ENCODE data around the gene KRT1.

Gene KRT1

GRCh38 chr12:52692254-52692653 is 12.0 kb upstream of the KRT1 start:
- Histone ChIP-seq H3K27me3 (ENCODE audit: insufficient read depth, insufficient read length) (peaks cover 53% of the 10 kb centered on the region), H3K36me3 (ENCODE audit: insufficient read depth, insufficient read length, low read length) (no peaks in the 10 kb centered on the region), H3K4me3 (ENCODE audit: insufficient read length, low read depth) (no peak overlapping the region), H3K4me1 (ENCODE audit: insufficient read depth, insufficient read length) (peaks cover 4% of the 10 kb centered on the region), H3K9me3 (ENCODE audit: insufficient read depth, low read length) (no peaks in the 10 kb centered on the region), H3K9ac (ENCODE audit: insufficient read length, low read depth) (no peak overlapping the region)
- no peak for DNase-seq (ENCODE audit: low read depth, low spot score)
- TF ChIP-seq ZNF274 (IDR thresholded peaks at IDR 0.05; ENCODE audit: low read depth, low read length) (no peak), YY1 (IDR thresholded peaks at IDR 0.05; ENCODE audit: insufficient read depth, insufficient read length) (no peak), SUZ12 (IDR thresholded peaks at IDR 0.05; ENCODE audit: extremely low read depth, insufficient read depth, insufficient read length) (no peak)

DNA sequence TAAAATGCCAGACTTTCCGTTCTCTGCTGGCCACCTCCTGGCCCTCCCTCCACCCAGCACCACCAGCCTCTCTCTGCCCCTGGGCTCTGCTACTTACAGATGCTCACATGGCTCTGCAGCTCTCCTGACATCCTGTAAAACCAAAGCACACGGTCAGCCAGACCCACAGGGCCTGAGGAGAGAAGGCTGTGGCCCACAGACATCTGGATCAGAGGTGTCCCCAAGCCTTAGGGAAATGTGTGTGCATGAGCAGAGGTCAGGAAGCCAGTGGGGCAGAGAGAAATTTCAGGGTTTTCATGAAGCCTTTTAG is 11.6 kb upstream of the KRT1 start:
- peaks cover 53% of the 10 kb centered on the region for H3K27me3 ChIP-seq (ENCODE audit: insufficient read depth, insufficient read length)
- H3K9me3 ChIP-seq (ENCODE audit: insufficient read depth, low read length): no peaks in the 10 kb centered on the region
- H3K4me1 ChIP-seq (ENCODE audit: insufficient read depth, insufficient read length): peaks cover 4% of the 10 kb centered on the region
- no peak overlapping the region for H3K9ac ChIP-seq (ENCODE audit: insufficient read length, low read depth)
- no peak overlapping the region for H3K4me3 ChIP-seq (ENCODE audit: insufficient read length, low read depth)
- H3K36me3 ChIP-seq (ENCODE audit: insufficient read depth, insufficient read length, low read length): no peaks in the 10 kb centered on the region
- no peak for DNase-seq (ENCODE audit: low read depth, low spot score)
- TF ChIP-seq ZNF274 (IDR thresholded peaks at IDR 0.05; ENCODE audit: low read depth, low read length) (no peak), YY1 (IDR thresholded peaks at IDR 0.05; ENCODE audit: insufficient read depth, insufficient read length) (no peak), SUZ12 (IDR thresholded peaks at IDR 0.05; ENCODE audit: extremely low read depth, insufficient read depth, insufficient read length) (no peak)

DNA sequence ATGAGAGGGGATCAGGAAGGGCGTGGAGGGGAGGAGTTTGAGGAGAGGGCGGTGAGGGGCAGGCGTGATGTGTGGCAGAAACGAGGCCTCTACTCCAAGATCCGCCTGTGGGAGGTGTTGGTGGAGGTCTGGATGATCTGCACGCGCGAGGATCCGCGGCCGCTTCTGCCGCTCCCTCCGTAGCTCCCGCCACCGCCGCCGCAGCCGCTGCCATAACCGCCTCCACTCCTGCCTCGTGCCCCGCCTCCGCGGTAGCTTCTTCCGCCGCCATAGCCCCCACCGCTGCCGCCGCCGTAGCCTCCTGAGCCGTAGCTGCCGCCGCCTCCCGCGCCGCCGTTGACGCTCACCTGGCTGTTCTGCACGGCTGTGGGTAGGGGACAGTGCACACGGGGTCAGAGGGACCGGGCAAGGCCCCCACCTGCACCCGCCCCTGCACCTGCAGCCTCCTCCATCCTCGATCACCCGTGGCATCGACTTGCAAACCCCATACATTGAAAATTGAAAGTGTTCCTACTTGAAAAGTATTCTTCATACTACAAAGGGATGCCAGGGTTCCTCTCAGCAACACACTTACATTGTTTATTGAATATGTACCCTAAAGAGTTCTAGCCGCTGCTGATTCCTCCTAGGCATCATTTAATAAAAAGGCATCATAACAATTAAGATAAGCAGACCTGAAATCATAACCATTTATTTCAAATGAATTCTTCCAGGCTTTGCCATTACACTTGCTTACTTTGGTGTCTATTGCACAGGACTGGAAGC is 11.1 kb upstream of the KRT1 start:
- Histone ChIP-seq H3K9me3 (ENCODE audit: insufficient read depth, low read length) (no peaks in the 10 kb centered on the region), H3K4me3 (ENCODE audit: insufficient read length, low read depth) (peak overlapping the region; percentile 36), H3K4me1 (ENCODE audit: insufficient read depth, insufficient read length) (peaks cover 4% of the 10 kb centered on the region), H3K9ac (ENCODE audit: insufficient read length, low read depth) (peak overlapping the region; percentile 65), H3K27me3 (ENCODE audit: insufficient read depth, insufficient read length) (peaks cover 56% of the 10 kb centered on the region), H3K36me3 (ENCODE audit: insufficient read depth, insufficient read length, low read length) (no peaks in the 10 kb centered on the region)
- no peak for DNase-seq (ENCODE audit: low read depth, low spot score)
- TF ChIP-seq SUZ12 (IDR thresholded peaks at IDR 0.05; ENCODE audit: extremely low read depth, insufficient read depth, insufficient read length): no peak
- no peak for TF ChIP-seq YY1 (IDR thresholded peaks at IDR 0.05; ENCODE audit: insufficient read depth, insufficient read length)
- no peak for TF ChIP-seq ZNF274 (IDR thresholded peaks at IDR 0.05; ENCODE audit: low read depth, low read length)

GRCh38 chr12:52690351-52691075 is 10.3 kb upstream of the KRT1 start:
- peak overlapping the region; percentile 65 for H3K9ac ChIP-seq (ENCODE audit: insufficient read length, low read depth)
- H3K4me1 ChIP-seq (ENCODE audit: insufficient read depth, insufficient read length): peaks cover 4% of the 10 kb centered on the region
- H3K36me3 ChIP-seq (ENCODE audit: insufficient read depth, insufficient read length, low read length): no peaks in the 10 kb centered on the region
- DNase-seq (ENCODE audit: low read depth, low spot score): no peak
- peak overlapping the region; percentile 36 for H3K4me3 ChIP-seq (ENCODE audit: insufficient read length, low read depth)
- TF ChIP-seq SUZ12 (IDR thresholded peaks at IDR 0.05; ENCODE audit: extremely low read depth, insufficient read depth, insufficient read length) (peak; percentile 49), YY1 (IDR thresholded peaks at IDR 0.05; ENCODE audit: insufficient read depth, insufficient read length) (no peak)
- no peaks in the 10 kb centered on the region for H3K9me3 ChIP-seq (ENCODE audit: insufficient read depth, low read length)
- peaks cover 58% of the 10 kb centered on the region for H3K27me3 ChIP-seq (ENCODE audit: insufficient read depth, insufficient read length)

DNA sequence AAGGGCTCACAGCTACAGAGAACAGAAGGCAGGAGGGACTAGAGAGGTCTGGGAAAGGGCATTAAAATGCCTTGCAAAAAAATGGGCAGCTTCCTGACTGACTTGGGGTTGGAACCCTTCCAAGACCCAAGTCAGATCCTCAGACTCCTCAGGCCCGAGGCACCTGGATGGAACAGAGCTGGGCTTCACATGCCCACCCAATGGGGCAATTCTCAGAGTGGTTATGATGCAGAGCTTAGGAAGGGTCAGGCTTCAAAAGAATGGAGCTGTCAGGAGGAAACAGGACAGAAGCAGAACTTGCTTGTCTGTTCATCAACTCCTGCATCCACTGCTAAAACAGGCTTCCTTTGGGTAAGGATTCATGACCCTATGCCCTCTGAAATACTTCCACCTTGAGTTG is 9.7 kb upstream of the KRT1 start:
- no peak overlapping the region for H3K9ac ChIP-seq (ENCODE audit: insufficient read length, low read depth)
- H3K27me3 ChIP-seq (ENCODE audit: insufficient read depth, insufficient read length): peaks cover 58% of the 10 kb centered on the region

DNA sequence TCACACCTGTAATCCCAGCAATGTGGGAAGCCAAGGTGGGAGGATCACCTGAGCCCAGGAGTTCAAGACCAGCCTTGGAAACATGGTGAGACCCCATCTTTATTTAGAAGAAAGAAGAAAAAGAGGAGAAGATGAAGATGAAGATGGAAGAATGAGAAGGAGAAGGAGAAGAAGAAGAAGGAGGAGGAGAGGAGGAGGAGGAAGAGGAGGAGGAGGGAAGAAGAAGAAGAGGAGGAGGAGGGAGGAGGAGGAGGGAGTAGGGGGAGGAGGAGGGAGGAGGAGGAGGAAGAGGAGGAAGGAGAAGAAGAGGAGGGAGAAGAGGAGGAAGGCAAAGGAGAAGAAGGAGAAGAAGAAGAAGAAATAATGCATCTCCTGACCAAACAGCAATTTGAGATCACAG is 9.0 kb upstream of the KRT1 start:
- Histone ChIP-seq H3K9ac (ENCODE audit: insufficient read length, low read depth) (no peak overlapping the region), H3K36me3 (ENCODE audit: insufficient read depth, insufficient read length, low read length) (no peaks in the 10 kb centered on the region), H3K4me1 (ENCODE audit: insufficient read depth, insufficient read length) (peaks cover 4% of the 10 kb centered on the region), H3K27me3 (ENCODE audit: insufficient read depth, insufficient read length) (peaks cover 58% of the 10 kb centered on the region), H3K4me3 (ENCODE audit: insufficient read length, low read depth) (no peak overlapping the region), H3K9me3 (ENCODE audit: insufficient read depth, low read length) (no peaks in the 10 kb centered on the region)
- no peak for TF ChIP-seq SUZ12 (IDR thresholded peaks at IDR 0.05; ENCODE audit: extremely low read depth, insufficient read depth, insufficient read length)
- no peak for TF ChIP-seq ZNF274 (IDR thresholded peaks at IDR 0.05; ENCODE audit: low read depth, low read length)
- TF ChIP-seq YY1 (IDR thresholded peaks at IDR 0.05; ENCODE audit: insufficient read depth, insufficient read length): no peak
- DNase-seq (ENCODE audit: low read depth, low spot score): no peak

More for the DNA sequence above, 9.7 kb upstream of the KRT1 start:
- Histone ChIP-seq H3K9me3 (ENCODE audit: insufficient read depth, low read length) (no peaks in the 10 kb centered on the region), H3K36me3 (ENCODE audit: insufficient read depth, insufficient read length, low read length) (no peaks in the 10 kb centered on the region), H3K4me1 (ENCODE audit: insufficient read depth, insufficient read length) (peaks cover 4% of the 10 kb centered on the region), H3K4me3 (ENCODE audit: insufficient read length, low read depth) (no peak overlapping the region)
- TF ChIP-seq YY1 (IDR thresholded peaks at IDR 0.05; ENCODE audit: insufficient read depth, insufficient read length) (no peak), ZNF274 (IDR thresholded peaks at IDR 0.05; ENCODE audit: low read depth, low read length) (no peak), SUZ12 (IDR thresholded peaks at IDR 0.05; ENCODE audit: extremely low read depth, insufficient read depth, insufficient read length) (no peak)
- DNase-seq (ENCODE audit: low read depth, low spot score): no peak

DNA sequence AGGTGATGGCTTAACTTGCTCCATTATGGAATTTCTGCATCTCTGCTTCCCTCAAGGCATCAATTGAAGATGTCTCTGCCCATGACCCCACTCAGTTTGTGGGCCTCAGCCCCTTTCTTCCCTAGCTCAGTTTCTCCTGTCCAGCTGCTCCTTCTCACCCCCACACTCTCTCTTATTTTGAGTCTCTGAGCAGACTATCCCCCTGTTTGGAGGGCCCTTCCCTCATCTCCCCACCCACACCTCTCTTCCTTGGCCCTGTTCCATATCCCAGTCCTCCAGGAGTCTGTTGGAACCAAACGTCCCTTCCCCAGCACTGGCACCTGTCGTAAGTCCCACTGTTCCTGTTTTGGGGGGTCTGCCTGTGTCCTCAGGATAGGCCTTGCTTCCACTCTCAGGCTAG is 8.3 kb upstream of the KRT1 start:
- Histone ChIP-seq H3K9me3 (ENCODE audit: insufficient read depth, low read length) (no peaks in the 10 kb centered on the region), H3K9ac (ENCODE audit: insufficient read length, low read depth) (no peak overlapping the region), H3K27me3 (ENCODE audit: insufficient read depth, insufficient read length) (peaks cover 61% of the 10 kb centered on the region), H3K4me3 (ENCODE audit: insufficient read length, low read depth) (no peak overlapping the region), H3K36me3 (ENCODE audit: insufficient read depth, insufficient read length, low read length) (no peaks in the 10 kb centered on the region), H3K4me1 (ENCODE audit: insufficient read depth, insufficient read length) (peaks cover 4% of the 10 kb centered on the region)
- TF ChIP-seq YY1 (IDR thresholded peaks at IDR 0.05; ENCODE audit: insufficient read depth, insufficient read length) (no peak), ZNF274 (IDR thresholded peaks at IDR 0.05; ENCODE audit: low read depth, low read length) (no peak), SUZ12 (IDR thresholded peaks at IDR 0.05; ENCODE audit: extremely low read depth, insufficient read depth, insufficient read length) (no peak)
- no peak for DNase-seq (ENCODE audit: low read depth, low spot score)
